ENCODE results near the gene ZNHIT6.
A peak's percentile ranks its signal among the peaks of the same experiment; 100 is the strongest.

Gene ZNHIT6

GRCh38 chr1:85654066-85654782 is 54.0 kb downstream of the ZNHIT6 start:
- peak; percentile 81 for ATAC-seq
- TF ChIP-seq ZFP30 (CRISPR knock-in tag; IDR thresholded peaks at IDR 0.05) (no peak), ISL1 (CRISPR knock-in tag; IDR thresholded peaks at IDR 0.05) (no peak), ZNF70 (CRISPR knock-in tag; IDR thresholded peaks at IDR 0.05) (no peak), OSR1 (CRISPR knock-in tag; IDR thresholded peaks at IDR 0.05) (no peak), ESRRG (CRISPR knock-in tag; IDR thresholded peaks at IDR 0.05) (no peak), CSRNP3 (CRISPR knock-in tag; IDR thresholded peaks at IDR 0.05) (no peak), ZNF8 (CRISPR knock-in tag; IDR thresholded peaks at IDR 0.05) (no peak), CSDC2 (CRISPR knock-in tag; IDR thresholded peaks at IDR 0.05) (no peak), ZC3H10 (CRISPR knock-in tag; IDR thresholded peaks at IDR 0.05) (no peak), ARNTL (CRISPR knock-in tag; IDR thresholded peaks at IDR 0.05; ENCODE audit: borderline replicate concordance, low read depth) (no peak), TCF4 (CRISPR knock-in tag; IDR thresholded peaks at IDR 0.05; ENCODE audit: borderline replicate concordance) (no peak), GLIS3 (CRISPR knock-in tag; IDR thresholded peaks at IDR 0.05) (no peak), ZFP3 (CRISPR knock-in tag; IDR thresholded peaks at IDR 0.05) (no peak), POU6F1 (CRISPR knock-in tag; IDR thresholded peaks at IDR 0.05; ENCODE audit: borderline replicate concordance, low read depth) (no peak), BACH2 (CRISPR knock-in tag; IDR thresholded peaks at IDR 0.05; ENCODE audit: borderline replicate concordance) (no peak), SNAI2 (CRISPR knock-in tag; IDR thresholded peaks at IDR 0.05) (no peak)

- TF ChIP-seq CREB5 (CRISPR knock-in tag; IDR thresholded peaks at IDR 0.05; ENCODE audit: low read depth) (no peak), SNAI2 (CRISPR knock-in tag; IDR thresholded peaks at IDR 0.05) (no peak), ZFP30 (CRISPR knock-in tag; IDR thresholded peaks at IDR 0.05) (no peak), CSDC2 (CRISPR knock-in tag; IDR thresholded peaks at IDR 0.05) (no peak), TOX (CRISPR knock-in tag; IDR thresholded peaks at IDR 0.05; ENCODE audit: borderline replicate concordance) (no peak), CSRNP3 (CRISPR knock-in tag; IDR thresholded peaks at IDR 0.05) (no peak), TSHZ2 (CRISPR knock-in tag; IDR thresholded peaks at IDR 0.05) (no peak), ISL1 (CRISPR knock-in tag; IDR thresholded peaks at IDR 0.05) (no peak), ZNF565 (CRISPR knock-in tag; conservative IDR thresholded peaks at IDR 0.05; ENCODE audit: low read depth) (no peak), RARB (CRISPR knock-in tag; IDR thresholded peaks at IDR 0.05) (no peak), BACH2 (CRISPR knock-in tag; IDR thresholded peaks at IDR 0.05; ENCODE audit: borderline replicate concordance) (no peak)
- no peak for ATAC-seq
These were observed 55.9 kb downstream of the ZNHIT6 start for GRCh38 chr1:85652327-85652726.

- no peak for ATAC-seq
- no peak for TF ChIP-seq ISL1 (CRISPR knock-in tag; IDR thresholded peaks at IDR 0.05)
- no peak for TF ChIP-seq ZC3H10 (CRISPR knock-in tag; IDR thresholded peaks at IDR 0.05)
- no peak for TF ChIP-seq TOX (CRISPR knock-in tag; IDR thresholded peaks at IDR 0.05; ENCODE audit: borderline replicate concordance)
- no peak for TF ChIP-seq CREB5 (CRISPR knock-in tag; IDR thresholded peaks at IDR 0.05; ENCODE audit: low read depth)
- no peak for TF ChIP-seq ZNF70 (CRISPR knock-in tag; IDR thresholded peaks at IDR 0.05)
- no peak for TF ChIP-seq BACH2 (CRISPR knock-in tag; IDR thresholded peaks at IDR 0.05; ENCODE audit: borderline replicate concordance)
- no peak for TF ChIP-seq ESRRG (CRISPR knock-in tag; IDR thresholded peaks at IDR 0.05)
- TF ChIP-seq ARNTL (CRISPR knock-in tag; IDR thresholded peaks at IDR 0.05; ENCODE audit: borderline replicate concordance, low read depth) = no peak
- no peak for TF ChIP-seq CSDC2 (CRISPR knock-in tag; IDR thresholded peaks at IDR 0.05)
- no peak for TF ChIP-seq PPARA (CRISPR knock-in tag; IDR thresholded peaks at IDR 0.05; ENCODE audit: borderline replicate concordance)
- TF ChIP-seq GLIS3 (CRISPR knock-in tag; IDR thresholded peaks at IDR 0.05) = no peak
- TF ChIP-seq CSRNP3 (CRISPR knock-in tag; IDR thresholded peaks at IDR 0.05) = no peak
- TF ChIP-seq ZFP30 (CRISPR knock-in tag; IDR thresholded peaks at IDR 0.05) = no peak
These were observed 57.6 kb downstream of the ZNHIT6 start for GRCh38 chr1:85650645-85651044.
